Stimulated activated CD8-positive, alpha-beta memory T cell treated with anti-CD3 and anti-CD28 coated beads, Interleukin-2, amount 100 ng/mL, for 1 hour (primary cell): ENCODE measurements around the gene FMNL2.

Source experiments
- DNase-seq, 2 donors: peaks; one replicate each; pipeline ENCODE4 v3.0.0-alpha.2; 2020; ENCODE audit warnings: low read depth in 2 of 2

Gene FMNL2

GRCh38 chr2:152425765-152426727 is 91.1 kb downstream of the FMNL2 start:
- no peak for DNase-seq

GRCh38 chr2:152426801-152427200 is 91.8 kb downstream of the FMNL2 start:
- DNase-seq = no peak

DNA sequence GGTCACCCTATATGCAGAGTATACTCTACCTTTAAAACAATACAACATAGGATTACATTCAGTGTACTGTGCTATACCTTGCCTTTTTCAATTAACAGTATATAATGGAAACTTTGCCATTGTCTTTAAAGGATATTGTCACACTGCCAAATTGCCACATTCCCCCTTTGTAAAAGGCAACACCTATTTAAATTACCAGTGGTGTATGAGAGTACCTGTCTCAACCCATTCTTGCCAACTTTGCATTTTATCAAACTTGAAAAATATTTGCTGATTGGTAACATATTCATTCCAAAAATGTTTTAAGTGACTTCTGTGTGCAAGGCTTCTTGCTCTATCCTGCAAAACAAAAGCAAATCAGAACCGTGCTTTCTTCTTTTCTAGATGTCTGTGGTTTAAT is 92.9 kb downstream of the FMNL2 start:
- DNase-seq = no peak

DNA sequence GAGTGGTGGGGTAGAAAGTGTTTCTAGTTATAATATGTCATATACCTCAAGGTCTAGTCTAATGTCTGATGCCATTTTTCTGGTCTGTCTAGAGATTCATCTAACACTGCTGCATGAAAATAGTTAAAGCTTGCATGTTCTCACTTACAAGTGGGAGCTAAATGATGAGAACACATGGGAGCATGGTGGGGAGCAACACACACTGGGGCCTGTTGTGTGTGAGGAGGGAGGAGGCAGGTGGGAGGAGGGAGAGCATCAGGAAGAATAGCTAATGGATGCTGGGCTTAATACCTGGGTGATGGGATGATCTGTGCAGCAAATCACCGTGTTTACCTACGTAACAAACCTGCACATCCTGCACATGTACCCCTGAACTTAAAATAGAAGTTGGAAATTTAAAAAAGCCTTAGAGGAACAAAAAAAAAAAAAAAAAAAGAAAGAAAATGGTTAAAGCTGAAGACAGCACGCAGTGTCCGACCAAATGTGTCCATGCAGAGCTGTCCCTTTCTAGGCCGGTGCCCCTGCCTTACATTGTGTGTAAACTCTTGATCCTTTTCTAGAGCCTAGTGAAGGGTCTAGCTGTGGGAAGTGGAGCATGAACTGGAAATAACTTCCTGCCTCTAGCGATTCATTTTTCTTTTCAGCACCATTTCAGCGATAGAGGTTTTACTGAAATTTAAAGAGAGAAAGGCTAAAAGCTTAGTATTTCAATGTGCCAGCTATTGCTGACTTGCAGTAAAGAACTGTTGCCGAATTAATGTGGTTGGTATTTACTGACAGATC is 94.0 kb downstream of the FMNL2 start:
- no peak for DNase-seq

DNA sequence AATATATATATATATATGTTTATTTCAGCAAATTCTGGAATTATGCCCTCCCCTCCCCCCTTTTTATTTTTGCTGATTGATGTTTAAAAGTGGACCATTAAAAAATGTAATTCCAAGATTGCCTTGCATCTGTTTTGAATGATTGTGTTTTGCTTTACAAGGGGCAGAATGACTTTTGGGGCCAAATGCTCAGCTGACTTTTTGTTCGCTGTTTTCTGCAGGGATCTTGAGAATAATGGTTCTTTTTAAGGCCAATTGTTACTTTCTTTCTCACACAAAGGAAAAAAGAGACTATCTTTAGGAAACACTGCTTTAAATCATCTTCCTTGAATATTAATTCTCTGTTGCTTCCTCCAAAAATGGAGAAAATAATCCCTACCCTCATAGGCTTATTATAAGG is 95.9 kb downstream of the FMNL2 start:
- DNase-seq = no peak

- DNase-seq = no peak
These were observed 96.6 kb downstream of the FMNL2 start for GRCh38 chr2:152431370-152432098.

GRCh38 chr2:152432206-152432653 is 97.3 kb downstream of the FMNL2 start:
- no peak for DNase-seq

DNA sequence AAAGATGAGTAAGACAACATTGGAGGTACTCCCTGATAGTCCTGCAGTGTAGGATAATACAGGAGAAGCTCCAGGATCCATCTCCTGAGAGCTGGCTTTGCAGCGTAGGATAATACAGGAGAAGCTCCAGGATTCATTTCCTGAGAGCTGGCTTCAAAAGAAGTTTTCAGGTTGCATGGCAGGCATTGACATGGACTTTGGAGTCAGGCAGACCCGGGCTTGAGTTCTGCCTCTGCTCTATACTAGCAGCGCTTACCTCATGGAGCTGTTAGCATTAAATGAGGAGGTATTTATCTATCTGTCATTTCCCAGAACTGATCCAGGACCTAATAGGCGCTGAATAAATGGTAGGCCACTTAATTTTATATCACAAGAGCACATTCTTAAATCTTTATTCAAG is 97.8 kb downstream of the FMNL2 start:
- DNase-seq = no peak

DNA sequence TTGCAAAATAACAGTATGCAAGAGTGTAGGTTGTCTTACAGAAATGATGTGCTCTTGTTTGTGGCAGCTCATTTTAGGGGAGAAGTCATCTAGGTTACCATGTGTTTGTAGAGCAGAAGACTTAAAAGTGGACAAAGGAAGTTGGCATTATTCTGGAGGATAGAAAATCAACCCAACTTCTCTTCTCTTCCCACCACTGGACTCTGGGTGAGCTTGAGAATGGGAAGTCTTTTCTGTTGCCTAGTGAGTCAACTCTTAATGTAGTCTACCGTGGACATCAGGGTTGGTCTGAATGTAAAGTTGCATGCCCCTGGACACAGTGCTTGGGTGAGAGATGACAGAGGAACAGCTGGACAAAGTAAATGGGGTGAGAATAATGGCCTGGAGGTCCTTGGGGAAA is 98.3 kb downstream of the FMNL2 start:
- no peak for DNase-seq

DNA sequence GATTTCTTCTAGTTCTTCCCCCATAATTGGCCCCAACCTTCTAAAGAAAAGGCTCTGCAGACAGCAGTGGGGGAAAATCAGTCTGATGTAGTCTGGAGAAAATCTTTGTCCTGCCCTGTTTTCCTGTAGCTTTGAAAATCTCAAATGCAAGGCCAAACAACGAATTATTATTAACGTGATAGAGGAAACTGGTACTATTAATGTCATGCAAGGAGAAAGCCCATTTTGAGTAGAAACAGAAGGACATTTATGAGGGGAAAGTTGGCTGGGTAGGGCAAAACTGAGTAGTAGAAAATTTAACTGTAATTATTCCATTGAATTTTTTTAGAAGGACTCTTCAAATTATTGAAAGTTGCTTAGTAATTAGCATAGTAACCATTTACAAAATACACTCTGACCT is 98.8 kb downstream of the FMNL2 start:
- no peak for DNase-seq

- no peak for DNase-seq
These were observed 99.6 kb downstream of the FMNL2 start for GRCh38 chr2:152434395-152435182.

DNA sequence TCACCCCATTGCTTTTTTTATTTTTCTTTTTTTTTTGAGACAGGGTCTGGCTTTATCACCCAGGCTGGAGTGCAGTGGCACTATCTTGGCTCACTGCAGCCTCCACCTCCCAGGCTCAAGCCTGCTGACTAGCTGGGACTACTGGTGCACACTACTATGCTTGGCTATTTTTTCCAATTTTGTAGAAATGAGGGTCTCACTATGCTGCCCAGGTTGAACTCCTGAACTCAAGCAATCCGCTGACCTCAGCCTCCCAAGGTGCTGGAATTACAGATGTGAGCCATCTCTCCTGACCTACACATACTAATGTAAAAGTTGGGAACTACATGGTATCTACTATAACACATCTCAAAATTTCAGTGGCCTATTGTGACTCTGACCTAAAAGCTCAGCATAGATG is 101.2 kb downstream of the FMNL2 start:
- no peak for DNase-seq

GRCh38 chr2:152437276-152438108 is 102.5 kb downstream of the FMNL2 start:
- DNase-seq = no peak

DNA sequence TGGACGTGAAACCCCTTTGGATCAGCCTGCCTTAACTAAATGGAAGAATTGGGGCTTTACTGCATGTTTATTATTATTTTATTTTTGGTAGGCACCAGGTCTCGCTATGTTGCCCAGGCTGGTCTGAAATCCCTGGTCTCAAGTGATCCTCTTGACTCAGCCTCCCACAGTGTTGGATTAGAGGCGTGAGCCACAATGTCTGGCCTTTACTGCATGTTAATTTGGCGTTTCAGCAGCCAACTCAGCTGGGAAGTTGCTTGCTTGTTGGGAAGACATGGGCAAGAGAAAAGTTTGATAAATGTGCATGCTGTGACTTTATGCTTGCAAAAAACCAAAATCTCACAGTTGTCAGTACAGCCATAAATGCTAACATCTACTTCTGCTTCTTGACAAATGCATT is 105.1 kb downstream of the FMNL2 start:
- no peak for DNase-seq

DNA sequence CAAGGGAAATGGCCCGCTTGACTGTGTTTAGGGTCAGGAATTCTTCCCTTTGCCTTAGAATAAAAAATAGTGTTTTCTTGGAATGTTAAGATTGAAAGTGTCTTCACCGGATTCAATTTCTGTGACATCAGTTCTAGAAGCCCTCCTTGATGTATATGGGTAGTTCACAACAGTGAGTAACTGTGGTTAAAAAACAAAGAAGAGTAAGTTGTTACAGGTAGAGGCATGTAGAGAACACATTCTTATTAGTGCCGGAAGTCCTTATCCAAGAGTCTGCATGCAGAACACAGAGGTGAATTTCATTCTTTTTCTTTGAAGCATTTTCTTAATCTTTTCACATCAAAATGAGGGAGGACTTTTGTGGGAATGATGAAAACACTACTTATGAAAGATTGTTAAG is 105.5 kb downstream of the FMNL2 start:
- DNase-seq = no peak

DNA sequence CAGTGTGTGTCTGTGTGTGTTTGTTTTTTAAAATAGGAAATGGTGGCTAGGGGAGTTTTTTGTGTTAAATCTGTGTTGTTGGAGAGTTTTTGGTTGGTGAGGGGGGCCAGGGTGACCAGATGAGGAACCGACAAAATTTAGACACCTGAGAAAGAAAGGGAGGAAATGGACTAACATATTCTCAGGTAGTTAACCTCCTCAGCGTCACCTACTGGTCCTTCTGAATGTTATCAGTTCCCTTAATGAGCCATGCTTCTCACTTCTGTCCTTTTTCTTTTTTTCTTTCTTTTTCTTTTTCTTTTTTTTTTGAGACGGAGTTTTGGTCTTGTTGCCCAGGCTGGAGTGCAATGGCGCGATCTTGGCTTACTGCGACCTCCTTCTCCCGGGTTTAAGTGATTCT is 107.0 kb downstream of the FMNL2 start:
- DNase-seq = no peak

GRCh38 chr2:152443771-152444170 is 108.8 kb downstream of the FMNL2 start:
- no peak for DNase-seq

DNA sequence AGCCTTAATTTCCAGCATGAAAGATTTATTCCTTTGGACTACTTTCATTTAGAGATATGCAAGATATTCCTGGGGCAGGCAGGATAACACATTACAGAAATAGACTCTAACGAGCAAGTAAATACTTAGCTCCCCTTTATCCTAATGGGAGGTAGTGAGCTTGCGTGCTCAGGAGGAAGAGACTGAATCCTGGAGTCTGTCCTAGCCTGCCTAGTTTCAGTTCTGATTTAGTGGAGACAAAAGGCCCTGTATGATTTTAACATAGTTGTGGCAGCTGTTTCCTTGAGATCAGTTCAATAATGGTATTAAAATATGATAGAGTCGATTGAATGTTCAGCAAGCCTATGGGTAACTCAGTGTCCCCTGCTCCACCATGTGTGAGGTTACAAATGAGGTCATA is 109.5 kb downstream of the FMNL2 start:
- DNase-seq = no peak

DNA sequence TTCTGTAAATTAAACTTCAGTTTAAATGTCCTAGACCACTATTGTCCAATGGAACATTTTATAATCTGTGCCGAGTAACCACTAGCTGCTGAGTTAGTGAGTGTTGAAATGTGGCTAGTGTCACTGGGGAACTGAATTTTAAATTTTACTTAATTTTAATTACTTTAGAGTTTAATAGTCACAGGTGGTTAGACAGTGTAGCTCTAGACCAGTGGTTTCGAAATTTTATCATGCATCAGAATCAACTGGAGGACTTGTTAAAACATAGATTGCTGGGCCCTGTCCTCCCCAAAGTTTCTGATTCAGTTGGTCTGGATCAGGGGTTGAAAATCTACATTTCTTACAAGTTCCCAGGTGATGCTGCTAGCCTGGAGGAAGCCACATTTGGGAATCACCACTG is 110.4 kb downstream of the FMNL2 start:
- no peak for DNase-seq

DNA sequence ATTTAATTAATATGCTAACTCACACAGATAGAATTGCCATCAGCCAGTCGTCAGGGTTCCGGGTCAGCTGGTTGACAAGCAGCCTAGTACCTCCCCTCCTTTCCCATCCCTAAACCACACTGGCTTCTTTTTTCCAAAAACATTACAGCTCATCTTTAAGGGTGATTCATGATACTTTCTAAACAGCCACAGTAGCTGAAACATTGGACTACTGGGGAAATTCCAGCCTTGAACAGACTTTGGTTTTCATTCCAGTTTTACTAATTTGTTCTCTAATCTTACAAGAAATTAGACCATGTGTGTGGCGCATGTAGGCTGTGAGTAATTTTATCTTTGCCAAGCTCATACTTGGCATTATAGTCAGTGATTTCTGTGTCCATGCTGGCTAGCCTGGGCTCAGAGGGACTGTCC is 110.8 kb downstream of the FMNL2 start:
- no peak for DNase-seq
